Measurements from ENCODE around the gene SPOCK1. TPM values are rescaled to one million over a fixed set of nuclear protein-coding genes. Genes with fewer than 3 reads are reported as not detected.

SPOCK1 gene
- polyA plus RNA-seq, 3 donors, result 1.8 to 5.7 (median 2.1) TPM

DNA sequence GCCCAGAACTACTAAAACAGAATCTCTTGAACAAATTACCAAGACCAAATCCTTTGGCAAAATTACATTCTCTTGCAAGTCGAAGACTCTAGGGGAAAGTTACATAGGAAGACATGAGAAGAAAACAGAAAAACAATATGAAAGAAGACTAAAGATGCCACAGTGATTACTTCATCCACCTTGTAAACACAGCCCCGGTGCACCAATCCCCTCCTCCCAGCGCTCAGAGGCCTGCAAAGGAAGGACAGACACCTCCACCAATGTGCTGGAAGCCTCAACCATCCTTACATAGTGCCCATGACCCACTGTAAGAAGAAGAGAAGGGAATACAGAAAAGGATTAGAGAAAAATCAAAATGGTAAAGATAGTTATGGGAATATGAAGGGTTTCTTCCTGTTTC is 218.5 kb downstream of the SPOCK1 start:
- H3K27me3 Mint-ChIP-seq (ENCODE audit: low read depth in 3 of 3), result peaks cover 0 to 2% (median 2%) of the 10 kb centered on the region in 3 donors
- Histone ChIP-seq H4K20me1 (ENCODE audit: insufficient read depth, low read length) (no peaks in the 10 kb centered on the region), H2AFZ (ENCODE audit: insufficient read depth, low read depth, low read length, poor library complexity, severe bottlenecking) (no peak overlapping the region), H3K27me3 (ENCODE audit: control insufficient read depth in 2 of 2, insufficient read depth in 2 of 2, low read length in 2 of 2) (no peaks in the 10 kb centered on the region), H3K27ac (ENCODE audit: low read depth in 1 of 2, low read length in 2 of 2) (no peak overlapping the region), H3K9ac (ENCODE audit: insufficient read depth, low read length, poor library complexity, severe bottlenecking) (no peak overlapping the region), H3K4me3 (replicated peaks in 1 of 3; ENCODE audit: low read depth in 2 of 3, low read length in 3 of 3) (no peak overlapping the region), H3K79me2 (ENCODE audit: insufficient read depth, low read length) (no peaks in the 10 kb centered on the region), H3K9me3 (replicated peaks in 1 of 2; ENCODE audit: control insufficient read depth in 1 of 2, insufficient read depth in 1 of 2, low read length in 2 of 2) (no peaks in the 10 kb centered on the region), H3K36me3 (replicated peaks in 1 of 2; ENCODE audit: control insufficient read depth in 1 of 2, insufficient read depth in 2 of 2, low read length in 2 of 2) (no peaks in the 10 kb centered on the region), H3K4me2 (replicated peaks; ENCODE audit: extremely low read depth, low read length, poor library complexity, severe bottlenecking) (no peak overlapping the region), H3K4me1 (ENCODE audit: control insufficient read depth in 1 of 2, insufficient read depth in 2 of 2, low read length in 2 of 2) (no peaks in the 10 kb centered on the region)
- H3K36me3 Mint-ChIP-seq, result no peaks in the 10 kb centered on the region
- TF ChIP-seq, protein P1, sequence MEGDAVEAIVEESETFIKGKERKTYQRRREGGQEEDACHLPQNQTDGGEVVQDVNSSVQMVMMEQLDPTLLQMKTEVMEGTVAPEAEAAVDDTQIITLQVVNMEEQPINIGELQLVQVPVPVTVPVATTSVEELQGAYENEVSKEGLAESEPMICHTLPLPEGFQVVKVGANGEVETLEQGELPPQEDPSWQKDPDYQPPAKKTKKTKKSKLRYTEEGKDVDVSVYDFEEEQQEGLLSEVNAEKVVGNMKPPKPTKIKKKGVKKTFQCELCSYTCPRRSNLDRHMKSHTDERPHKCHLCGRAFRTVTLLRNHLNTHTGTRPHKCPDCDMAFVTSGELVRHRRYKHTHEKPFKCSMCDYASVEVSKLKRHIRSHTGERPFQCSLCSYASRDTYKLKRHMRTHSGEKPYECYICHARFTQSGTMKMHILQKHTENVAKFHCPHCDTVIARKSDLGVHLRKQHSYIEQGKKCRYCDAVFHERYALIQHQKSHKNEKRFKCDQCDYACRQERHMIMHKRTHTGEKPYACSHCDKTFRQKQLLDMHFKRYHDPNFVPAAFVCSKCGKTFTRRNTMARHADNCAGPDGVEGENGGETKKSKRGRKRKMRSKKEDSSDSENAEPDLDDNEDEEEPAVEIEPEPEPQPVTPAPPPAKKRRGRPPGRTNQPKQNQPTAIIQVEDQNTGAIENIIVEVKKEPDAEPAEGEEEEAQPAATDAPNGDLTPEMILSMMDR (IDR thresholded peaks at IDR 0.05), result no peak
- peaks cover 2% of the 10 kb centered on the region for H3K4me1 Mint-ChIP-seq
- DNase-seq, result no peak
- intact Hi-C loops (cut with micrococcal nuclease), result no loop called here
- H3K9me3 Mint-ChIP-seq, result peaks cover 0 to 2% (median 2%) of the 10 kb centered on the region in 7 donors
- H3K4me3 Mint-ChIP-seq, result no peak overlapping the region
- no peak overlapping the region for H3K27ac Mint-ChIP-seq
- no CpG with 5 or more reads among the region's 3 CpGs for WGBS (ENCODE audit: insufficient coverage)

DNA sequence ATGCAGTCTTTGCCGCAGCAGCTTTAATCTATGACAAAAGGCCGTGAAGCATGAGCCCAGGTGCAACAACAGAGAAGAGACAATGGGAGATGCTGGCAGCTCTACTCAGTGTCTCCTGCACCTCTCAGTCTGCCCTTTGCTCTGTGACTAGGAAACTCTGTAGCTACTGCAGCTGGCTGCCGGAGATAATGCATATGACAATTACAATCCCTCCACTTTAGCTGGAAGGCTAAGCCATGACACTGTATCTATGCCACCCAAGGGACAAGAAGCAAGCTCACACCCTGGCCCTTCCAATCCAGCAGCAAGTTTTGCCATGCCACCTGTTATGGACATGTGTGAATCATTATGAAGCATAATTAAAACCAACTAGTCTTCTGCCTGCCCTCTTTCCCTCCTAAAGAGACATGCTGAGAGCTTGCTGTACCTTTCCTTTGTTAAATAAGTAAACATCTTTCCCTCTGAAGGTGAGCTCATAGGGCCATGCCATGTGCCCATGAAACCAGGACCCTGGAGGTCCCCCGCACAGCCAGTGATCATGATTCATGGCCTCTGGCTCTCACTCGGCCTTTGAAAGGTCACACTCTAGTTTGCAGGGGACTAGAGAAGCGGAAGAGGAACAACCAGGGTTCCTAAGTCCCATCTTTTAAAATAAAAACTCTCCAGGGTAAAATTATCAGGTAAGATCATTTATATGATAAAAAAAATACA is 219.4 kb downstream of the SPOCK1 start:
- Histone ChIP-seq H3K9me3 (replicated peaks in 1 of 2; ENCODE audit: control insufficient read depth in 1 of 2, insufficient read depth in 1 of 2, low read length in 2 of 2) (no peaks in the 10 kb centered on the region), H3K36me3 (replicated peaks in 1 of 2; ENCODE audit: control insufficient read depth in 1 of 2, insufficient read depth in 2 of 2, low read length in 2 of 2) (no peaks in the 10 kb centered on the region), H2AFZ (ENCODE audit: insufficient read depth, low read depth, low read length, poor library complexity, severe bottlenecking) (no peak overlapping the region), H3K9ac (ENCODE audit: insufficient read depth, low read length, poor library complexity, severe bottlenecking) (no peak overlapping the region), H3K4me1 (ENCODE audit: control insufficient read depth in 1 of 2, insufficient read depth in 2 of 2, low read length in 2 of 2) (no peaks in the 10 kb centered on the region), H3K27ac (ENCODE audit: low read depth in 1 of 2, low read length in 2 of 2) (no peak overlapping the region), H4K20me1 (ENCODE audit: insufficient read depth, low read length) (no peaks in the 10 kb centered on the region), H3K79me2 (ENCODE audit: insufficient read depth, low read length) (no peaks in the 10 kb centered on the region), H3K4me3 (replicated peaks in 1 of 3; ENCODE audit: low read depth in 2 of 3, low read length in 3 of 3) (no peak overlapping the region), H3K27me3 (ENCODE audit: control insufficient read depth in 2 of 2, insufficient read depth in 2 of 2, low read length in 2 of 2) (no peaks in the 10 kb centered on the region), H3K4me2 (replicated peaks; ENCODE audit: extremely low read depth, low read length, poor library complexity, severe bottlenecking) (no peak overlapping the region)
- intact Hi-C loops (cut with micrococcal nuclease), result no loop called here
- no peak overlapping the region for H3K27ac Mint-ChIP-seq
- TF ChIP-seq, protein P1 (IDR thresholded peaks at IDR 0.05), result no peak
- peaks cover 2% of the 10 kb centered on the region for H3K4me1 Mint-ChIP-seq
- H3K4me3 Mint-ChIP-seq, result no peak overlapping the region
- H3K36me3 Mint-ChIP-seq, result no peaks in the 10 kb centered on the region
- WGBS (ENCODE audit: insufficient coverage), result 91% methylated on average over 3 of the region's 6 CpGs
- DNase-seq, result no peak
- peaks cover 0 to 2% (median 2%) of the 10 kb centered on the region in 7 donors for H3K9me3 Mint-ChIP-seq
- peaks cover 0 to 2% (median 2%) of the 10 kb centered on the region in 3 donors for H3K27me3 Mint-ChIP-seq (ENCODE audit: low read depth in 3 of 3)
